AG09309 (cell line): ENCODE data around the gene CSTA.

Experiments used
- DNase-seq: peaks from one replicate; pipeline ENCODE4 v3.0.0-alpha.2; 2010; ENCODE audit warnings: low read depth
- H3K4me3 ChIP-seq: 2 replicates; pipeline ENCODE4 v1.5.1; 2011; ENCODE audit warnings: mild to moderate bottlenecking, low read depth, low read length, moderate library complexity; ENCODE audit not compliant: control insufficient read depth
- CTCF ChIP-seq: IDR thresholded peaks from 2 replicates; pipeline ENCODE4 v1.5.1; 2011; ENCODE audit warnings: mild to moderate bottlenecking, low read depth, low read length, inconsistent platforms; ENCODE audit not compliant: insufficient read depth, control insufficient read depth; ENCODE audit errors: missing control alignments

Gene CSTA

GRCh38 chr3:122315619-122316018 lies 9.4 kb upstream of the CSTA start:
- no peak overlapping the region for H3K4me3 ChIP-seq
- DNase-seq: no peak
- no peak for TF ChIP-seq CTCF

- DNase-seq: no peak
- no peak overlapping the region for H3K4me3 ChIP-seq
- no peak for TF ChIP-seq CTCF
These were observed 8.7 kb upstream of the CSTA start for GRCh38 chr3:122316368-122316767.

GRCh38 chr3:122318620-122319019 lies 6.4 kb upstream of the CSTA start:
- no peak for DNase-seq
- H3K4me3 ChIP-seq: no peak overlapping the region
- no peak for TF ChIP-seq CTCF

- DNase-seq: no peak
- no peak overlapping the region for H3K4me3 ChIP-seq
- no peak for TF ChIP-seq CTCF
These were observed 2.7 kb upstream of the CSTA start for GRCh38 chr3:122322095-122323075.

GRCh38 chr3:122325769-122326168 lies 721 bp downstream of the CSTA start:
- no peak for DNase-seq
- no peak for TF ChIP-seq CTCF
- H3K4me3 ChIP-seq: no peak overlapping the region

GRCh38 chr3:122331886-122332285 lies 6.8 kb downstream of the CSTA start:
- no peak for DNase-seq
- no peak for TF ChIP-seq CTCF

GRCh38 chr3:122332551-122332950 lies 7.5 kb downstream of the CSTA start:
- DNase-seq: no peak
- TF ChIP-seq CTCF: no peak

More at GRCh38 chr3:122331886-122332285, 6.8 kb downstream of the CSTA start:
- no peak overlapping the region for H3K4me3 ChIP-seq

More at GRCh38 chr3:122332551-122332950, 7.5 kb downstream of the CSTA start:
- H3K4me3 ChIP-seq: no peak overlapping the region
